Panc1 (cell line): ENCODE measurements around the gene STRADB.

Source experiments
- POLR2AphosphoS5 ChIP-seq: IDR thresholded peaks from 2 replicates; pipeline ENCODE4 v1.6.1; 2012; ENCODE audit warnings: mild to moderate bottlenecking, low read depth, low read length, moderate library complexity
- SIN3A ChIP-seq: IDR thresholded peaks from 2 replicates; pipeline ENCODE4 v1.6.1; 2012; ENCODE audit warnings: low read depth, mild to moderate bottlenecking, low read length, moderate library complexity, borderline replicate concordance; ENCODE audit not compliant: insufficient read depth
- TF ChIP-seq, protein P1 (sequence below): fragments of 450-650 bp; IDR thresholded peaks from 2 replicates; pipeline ENCODE4 v1.5.1; 2017; ENCODE audit warnings: mild to moderate bottlenecking
- TF ChIP-seq, protein P2 (sequence below), 2 experiments: IDR thresholded peaks; 2 replicates each; pipeline ENCODE4 v1.6.1; 2011 to 2012; ENCODE audit warnings: low read depth in 2 of 2, control low read depth in 1 of 2, low read length in 1 of 2, mild to moderate bottlenecking in 1 of 2, moderate library complexity in 1 of 2; ENCODE audit not compliant: insufficient read depth in 1 of 2

DNA sequence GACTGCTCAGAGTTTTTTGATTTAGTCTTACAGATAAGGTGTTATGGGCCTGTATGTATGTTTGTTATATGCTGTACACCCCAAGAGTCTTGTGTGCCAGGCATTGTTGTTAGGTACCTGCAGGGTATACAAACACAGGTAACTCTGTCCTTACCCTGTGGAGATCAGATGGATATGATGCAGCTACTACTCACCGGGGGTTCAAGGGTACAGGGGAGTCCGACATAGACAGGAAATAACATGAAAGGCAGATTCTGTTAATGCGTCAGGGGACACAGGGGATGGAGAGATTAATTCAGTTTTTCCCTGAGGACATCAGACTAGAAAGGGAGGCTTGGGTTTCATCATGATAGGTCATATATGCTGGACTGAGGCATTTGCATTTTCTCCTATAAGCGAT, 31.6 kb upstream of the STRADB start:
- TF ChIP-seq, protein P1, sequence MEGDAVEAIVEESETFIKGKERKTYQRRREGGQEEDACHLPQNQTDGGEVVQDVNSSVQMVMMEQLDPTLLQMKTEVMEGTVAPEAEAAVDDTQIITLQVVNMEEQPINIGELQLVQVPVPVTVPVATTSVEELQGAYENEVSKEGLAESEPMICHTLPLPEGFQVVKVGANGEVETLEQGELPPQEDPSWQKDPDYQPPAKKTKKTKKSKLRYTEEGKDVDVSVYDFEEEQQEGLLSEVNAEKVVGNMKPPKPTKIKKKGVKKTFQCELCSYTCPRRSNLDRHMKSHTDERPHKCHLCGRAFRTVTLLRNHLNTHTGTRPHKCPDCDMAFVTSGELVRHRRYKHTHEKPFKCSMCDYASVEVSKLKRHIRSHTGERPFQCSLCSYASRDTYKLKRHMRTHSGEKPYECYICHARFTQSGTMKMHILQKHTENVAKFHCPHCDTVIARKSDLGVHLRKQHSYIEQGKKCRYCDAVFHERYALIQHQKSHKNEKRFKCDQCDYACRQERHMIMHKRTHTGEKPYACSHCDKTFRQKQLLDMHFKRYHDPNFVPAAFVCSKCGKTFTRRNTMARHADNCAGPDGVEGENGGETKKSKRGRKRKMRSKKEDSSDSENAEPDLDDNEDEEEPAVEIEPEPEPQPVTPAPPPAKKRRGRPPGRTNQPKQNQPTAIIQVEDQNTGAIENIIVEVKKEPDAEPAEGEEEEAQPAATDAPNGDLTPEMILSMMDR, result no peak
- TF ChIP-seq POLR2AphosphoS5 (no peak), SIN3A (no peak)
- TF ChIP-seq, protein P2, sequence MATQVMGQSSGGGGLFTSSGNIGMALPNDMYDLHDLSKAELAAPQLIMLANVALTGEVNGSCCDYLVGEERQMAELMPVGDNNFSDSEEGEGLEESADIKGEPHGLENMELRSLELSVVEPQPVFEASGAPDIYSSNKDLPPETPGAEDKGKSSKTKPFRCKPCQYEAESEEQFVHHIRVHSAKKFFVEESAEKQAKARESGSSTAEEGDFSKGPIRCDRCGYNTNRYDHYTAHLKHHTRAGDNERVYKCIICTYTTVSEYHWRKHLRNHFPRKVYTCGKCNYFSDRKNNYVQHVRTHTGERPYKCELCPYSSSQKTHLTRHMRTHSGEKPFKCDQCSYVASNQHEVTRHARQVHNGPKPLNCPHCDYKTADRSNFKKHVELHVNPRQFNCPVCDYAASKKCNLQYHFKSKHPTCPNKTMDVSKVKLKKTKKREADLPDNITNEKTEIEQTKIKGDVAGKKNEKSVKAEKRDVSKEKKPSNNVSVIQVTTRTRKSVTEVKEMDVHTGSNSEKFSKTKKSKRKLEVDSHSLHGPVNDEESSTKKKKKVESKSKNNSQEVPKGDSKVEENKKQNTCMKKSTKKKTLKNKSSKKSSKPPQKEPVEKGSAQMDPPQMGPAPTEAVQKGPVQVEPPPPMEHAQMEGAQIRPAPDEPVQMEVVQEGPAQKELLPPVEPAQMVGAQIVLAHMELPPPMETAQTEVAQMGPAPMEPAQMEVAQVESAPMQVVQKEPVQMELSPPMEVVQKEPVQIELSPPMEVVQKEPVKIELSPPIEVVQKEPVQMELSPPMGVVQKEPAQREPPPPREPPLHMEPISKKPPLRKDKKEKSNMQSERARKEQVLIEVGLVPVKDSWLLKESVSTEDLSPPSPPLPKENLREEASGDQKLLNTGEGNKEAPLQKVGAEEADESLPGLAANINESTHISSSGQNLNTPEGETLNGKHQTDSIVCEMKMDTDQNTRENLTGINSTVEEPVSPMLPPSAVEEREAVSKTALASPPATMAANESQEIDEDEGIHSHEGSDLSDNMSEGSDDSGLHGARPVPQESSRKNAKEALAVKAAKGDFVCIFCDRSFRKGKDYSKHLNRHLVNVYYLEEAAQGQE (IDR thresholded peaks at IDR 0.05; ENCODE audit: insufficient read depth in 1 of 2, low read depth in 2 of 2, low read length in 1 of 2), result no peak
